Dermis microvascular lymphatic vessel endothelial cell (primary cell): Measurements from ENCODE around the gene SLC5A10. TPM values are rescaled to one million over a fixed set of nuclear protein-coding genes. Genes with fewer than 3 reads are reported as not detected.
"Not testable (repeated sequence)": the region's sequence is repeated elsewhere in the genome, so short reads cannot be mapped to it uniquely, and the experiment has no call there.

Experiments
- DNase-seq, 2 donors: peaks; one replicate each; pipeline versions ENCODE4 v3.0.0 to v3.0.0-alpha.2; 2010; ENCODE audit warnings: low read depth in 2 of 2
- total RNA-seq: library from RNA; depleted of rRNA; stranded (reverse); fragments of >200 nt; gene quantifications from 2 replicates; pipeline ENCODE4 v1.2.1, GENCODE V29; 2014

The SLC5A10 gene
- total RNA-seq, 1 donor from 2014 or later: not detected

- no peak for DNase-seq
Observed at GRCh38 chr17:18946536-18946935, 5.4 kb upstream of the SLC5A10 start.

- DNase-seq: no peak
Observed at GRCh38 chr17:18947866-18948265, 4.1 kb upstream of the SLC5A10 start.

- no peak for DNase-seq
Observed at GRCh38 chr17:18948476-18949006, 3.4 kb upstream of the SLC5A10 start.

- DNase-seq: no peak
Observed at GRCh38 chr17:18949566-18949965, 2.4 kb upstream of the SLC5A10 start.

- no peak for DNase-seq
Observed at GRCh38 chr17:18950346-18950745, 1.6 kb upstream of the SLC5A10 start.

- no peak for DNase-seq
Observed at GRCh38 chr17:18950944-18951905, 740 bp upstream of the SLC5A10 start.

GRCh38 chr17:18953231-18953728 lies 1.3 kb downstream of the SLC5A10 start:
- DNase-seq: no peak

- DNase-seq: no peak
Observed at GRCh38 chr17:18954321-18954720, 2.4 kb downstream of the SLC5A10 start.

- DNase-seq: no peak
Observed at GRCh38 chr17:18955009-18955408, 3.0 kb downstream of the SLC5A10 start.

- DNase-seq: not testable (repeated sequence)
Observed at GRCh38 chr17:18956021-18956420, 4.1 kb downstream of the SLC5A10 start.

- no peak for DNase-seq
Observed at GRCh38 chr17:18956581-18956980, 4.6 kb downstream of the SLC5A10 start.

GRCh38 chr17:18957831-18958230 lies 5.9 kb downstream of the SLC5A10 start:
- DNase-seq: no peak

- DNase-seq: no peak
Observed at GRCh38 chr17:18958611-18959010, 6.6 kb downstream of the SLC5A10 start.

GRCh38 chr17:18959071-18959844 lies 7.3 kb downstream of the SLC5A10 start:
- no peak for DNase-seq

- no peak for DNase-seq
Observed at GRCh38 chr17:18959845-18960240, 7.9 kb downstream of the SLC5A10 start.

- no peak for DNase-seq
Observed at GRCh38 chr17:18960241-18960665, 8.3 kb downstream of the SLC5A10 start.

- DNase-seq: peak; percentile 22 to 67
Observed at GRCh38 chr17:18960803-18961511, 9.0 kb downstream of the SLC5A10 start.

GRCh38 chr17:18961634-18962493 lies 9.9 kb downstream of the SLC5A10 start:
- DNase-seq: peak in 1 of 2 donors; percentile 47

- no peak for DNase-seq
Observed at GRCh38 chr17:18962494-18962815, 10.5 kb downstream of the SLC5A10 start.
